GM12878 (cell line): ENCODE measurements around the gene TEX2.

Experiments used
- BACH1 ChIP-seq: fragments of 450-650 bp; IDR thresholded peaks from 2 replicates; pipeline ENCODE4 v1.6.1; 2017; ENCODE audit warnings: mild to moderate bottlenecking, borderline replicate concordance
- RAD21 ChIP-seq: IDR thresholded peaks from 2 replicates; pipeline ENCODE4 v1.6.1; 2011; ENCODE audit warnings: mild to moderate bottlenecking, low read depth, low read length, moderate library complexity; ENCODE audit not compliant: insufficient read depth

- TF ChIP-seq RAD21: no peak
- TF ChIP-seq BACH1: no peak
These were observed 9.6 kb downstream of the TEX2 start for GRCh38 chr17:64253470-64253869.
